ENCODE results near the gene PAK3.
A peak's percentile ranks its signal among the peaks of the same experiment; 100 is the strongest.

Gene PAK3

DNA sequence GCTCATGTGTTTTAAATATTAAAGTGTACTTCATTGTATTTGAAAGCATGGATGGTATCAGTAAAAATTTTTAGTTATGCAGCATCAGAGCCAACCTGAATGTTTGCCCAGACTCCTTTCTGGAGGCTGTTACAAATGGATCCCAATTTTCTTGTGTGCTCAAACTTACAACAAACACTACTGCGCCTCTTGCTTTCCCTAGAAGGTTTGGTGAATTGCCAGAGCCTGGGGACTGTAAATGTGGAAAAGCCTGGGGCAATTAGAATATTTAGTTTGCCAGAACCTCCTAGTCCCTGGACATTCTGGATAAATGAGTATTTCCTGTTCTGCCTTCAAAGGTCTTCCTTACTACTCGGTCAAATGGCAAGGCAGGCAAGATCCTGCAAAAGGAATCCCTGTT lies 169.5 kb downstream of the PAK3 start:
- Histone ChIP-seq H3K27me3 (ENCODE audit: control insufficient read depth, insufficient read depth, low read length) (no peaks in the 10 kb centered on the region), H3K4me1 (ENCODE audit: control insufficient read depth, insufficient read depth, low read length) (peaks cover 14% of the 10 kb centered on the region), H3K9ac (ENCODE audit: low read depth, low read length) (no peak overlapping the region), H3K4me3 (ENCODE audit: low read depth, low read length) (no peak overlapping the region), H3K9me3 (ENCODE audit: control insufficient read depth, insufficient read depth, low read length) (no peaks in the 10 kb centered on the region), H3K36me3 (ENCODE audit: control insufficient read depth, insufficient read depth, low read length) (no peaks in the 10 kb centered on the region)

DNA sequence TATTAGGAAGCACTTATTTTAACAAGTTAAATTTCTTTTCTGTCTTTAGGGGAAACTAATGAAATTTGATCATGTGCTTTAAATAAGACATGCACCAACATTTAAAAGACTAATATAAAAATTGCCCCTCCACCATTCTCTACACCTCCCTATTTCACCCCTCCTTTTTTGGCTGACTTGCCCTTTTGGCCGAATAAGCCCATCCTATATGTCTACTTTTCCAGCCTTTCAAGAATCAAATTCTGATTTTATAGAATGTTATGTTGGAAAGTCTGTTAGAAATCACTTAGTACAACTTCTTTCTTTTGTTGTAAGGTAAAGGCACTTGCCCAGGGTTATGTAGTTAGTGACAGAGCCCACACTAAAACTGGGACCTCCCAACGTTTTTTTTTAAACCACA lies 172.5 kb downstream of the PAK3 start:
- peaks cover 17% of the 10 kb centered on the region for H3K4me1 ChIP-seq (ENCODE audit: control insufficient read depth, insufficient read depth, low read length)
- no peak overlapping the region for H3K4me3 ChIP-seq (ENCODE audit: low read depth, low read length)
- no peak overlapping the region for H3K9ac ChIP-seq (ENCODE audit: low read depth, low read length)
- H3K36me3 ChIP-seq (ENCODE audit: control insufficient read depth, insufficient read depth, low read length): no peaks in the 10 kb centered on the region
- no peaks in the 10 kb centered on the region for H3K27me3 ChIP-seq (ENCODE audit: control insufficient read depth, insufficient read depth, low read length)
- H3K9me3 ChIP-seq (ENCODE audit: control insufficient read depth, insufficient read depth, low read length): no peaks in the 10 kb centered on the region

DNA sequence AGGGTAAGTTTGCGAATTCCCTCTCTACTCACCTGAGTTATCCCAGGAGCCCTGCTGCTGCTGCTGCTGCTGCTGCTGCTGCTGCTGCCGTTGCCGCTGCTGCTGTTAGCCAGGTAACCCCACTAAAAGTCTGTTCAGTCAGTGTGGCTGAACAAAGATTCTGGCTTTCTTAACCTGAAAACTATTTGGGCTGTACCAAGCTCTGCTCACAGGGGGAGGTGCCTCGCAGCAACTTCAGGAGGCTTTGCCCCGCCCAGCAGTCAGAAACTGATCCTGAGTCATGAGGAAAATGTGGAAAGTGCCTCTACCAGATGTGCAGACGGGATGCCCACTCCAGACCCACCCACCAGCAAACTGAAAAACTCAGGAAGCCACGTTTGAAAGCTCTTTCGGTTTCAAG lies 174.3 kb downstream of the PAK3 start, which contains the start of gene CAPN6:
Gene CAPN6, minus strand, starts transcription at position 145 of the 400 bp plus-strand sequence. CDS start 6,547 bp downstream, outside the sequence.
- H3K27me3 ChIP-seq (ENCODE audit: control insufficient read depth, insufficient read depth, low read length): no peaks in the 10 kb centered on the region
- H3K9ac ChIP-seq (ENCODE audit: low read depth, low read length): peak within 1 kb of the TSS; percentile 40
- peaks cover 17% of the 10 kb centered on the region for H3K4me1 ChIP-seq (ENCODE audit: control insufficient read depth, insufficient read depth, low read length)
- H3K4me3 ChIP-seq (ENCODE audit: low read depth, low read length): peak within 1 kb of the TSS; percentile 32
- no peaks in the 10 kb centered on the region for H3K36me3 ChIP-seq (ENCODE audit: control insufficient read depth, insufficient read depth, low read length)
- H3K9me3 ChIP-seq (ENCODE audit: control insufficient read depth, insufficient read depth, low read length): no peaks in the 10 kb centered on the region
